Effector memory CD4-positive, alpha-beta T cell (primary cell): Measurements from ENCODE around the gene ZNF148.

Source experiments
- DNase-seq, 3 donors: peaks; one replicate each; pipeline ENCODE4 v3.0.0-alpha.2; 2020
- H3K27ac ChIP-seq: 2 replicates; pipeline ENCODE4 v1.7.0; 2013; ENCODE audit warnings: mild to moderate bottlenecking, low read length, moderate library complexity; ENCODE audit not compliant: insufficient read depth, poor library complexity, severe bottlenecking
- H3K27me3 ChIP-seq: replicated peaks from 2 replicates; pipeline ENCODE4 v1.7.0; 2013; ENCODE audit warnings: mild to moderate bottlenecking, low read length; ENCODE audit not compliant: insufficient read depth, control insufficient read depth, poor library complexity, severe bottlenecking
- H3K36me3 ChIP-seq: 2 replicates; pipeline ENCODE4 v1.7.0; 2013; ENCODE audit warnings: mild to moderate bottlenecking, low read length, moderate library complexity; ENCODE audit not compliant: control insufficient read depth, insufficient read depth
- H3K4me1 ChIP-seq: 2 replicates; pipeline ENCODE4 v1.7.0; 2013; ENCODE audit warnings: low read length, mild to moderate bottlenecking; ENCODE audit not compliant: control insufficient read depth, insufficient read depth, poor library complexity, severe bottlenecking
- H3K4me3 ChIP-seq: 2 replicates; pipeline ENCODE4 v1.7.0; 2013; ENCODE audit warnings: low read length, low read depth, mild to moderate bottlenecking; ENCODE audit not compliant: insufficient read depth, poor library complexity, severe bottlenecking
- H3K9me3 ChIP-seq: 2 replicates; pipeline ENCODE4 v1.7.0; 2013; ENCODE audit warnings: mild to moderate bottlenecking, low read length, moderate library complexity; ENCODE audit not compliant: control insufficient read depth

The ZNF148 gene

GRCh38 chr3:125378762-125379161, 3.6 kb upstream of the ZNF148 start:
- Histone ChIP-seq H3K27ac (no peak overlapping the region), H3K27me3 (no peaks in the 10 kb centered on the region), H3K4me1 (peaks cover 13% of the 10 kb centered on the region), H3K4me3 (no peak overlapping the region), H3K36me3 (no peaks in the 10 kb centered on the region), H3K9me3 (no peaks in the 10 kb centered on the region)
- DNase-seq: no peak

- DNase-seq: no peak
- peak overlapping the region; percentile 91 for H3K27ac ChIP-seq
- H3K9me3 ChIP-seq: no peaks in the 10 kb centered on the region
Measured at GRCh38 chr3:125375950-125376679, 990 bp upstream of the ZNF148 start.

GRCh38 chr3:125374501-125374995, 577 bp downstream of the ZNF148 start:
- H3K9me3 ChIP-seq: no peaks in the 10 kb centered on the region
- peak overlapping the region; percentile 86 for H3K4me3 ChIP-seq
- H3K27ac ChIP-seq: peak overlapping the region; percentile 91
- DNase-seq: peak in 2 of 3 donors; percentile 9 to 23
- H3K36me3 ChIP-seq: no peaks in the 10 kb centered on the region
- peaks cover 20% of the 10 kb centered on the region for H3K4me1 ChIP-seq
- H3K27me3 ChIP-seq: no peaks in the 10 kb centered on the region

More at GRCh38 chr3:125375950-125376679, 990 bp upstream of the ZNF148 start:
- no peaks in the 10 kb centered on the region for H3K27me3 ChIP-seq
- no peaks in the 10 kb centered on the region for H3K36me3 ChIP-seq
- H3K4me3 ChIP-seq: peak overlapping the region; percentile 86
- H3K4me1 ChIP-seq: peaks cover 20% of the 10 kb centered on the region

- Histone ChIP-seq H3K36me3 (no peaks in the 10 kb centered on the region), H3K27me3 (no peaks in the 10 kb centered on the region), H3K4me1 (no peaks in the 10 kb centered on the region), H3K4me3 (no peak overlapping the region), H3K9me3 (no peaks in the 10 kb centered on the region), H3K27ac (no peak overlapping the region)
- DNase-seq: no peak
Measured at GRCh38 chr3:125367403-125368230, 7.5 kb downstream of the ZNF148 start.

GRCh38 chr3:125366132-125366531, 9.0 kb downstream of the ZNF148 start:
- Histone ChIP-seq H3K9me3 (no peaks in the 10 kb centered on the region), H3K36me3 (no peaks in the 10 kb centered on the region), H3K4me3 (no peak overlapping the region), H3K27me3 (no peaks in the 10 kb centered on the region), H3K4me1 (no peaks in the 10 kb centered on the region), H3K27ac (no peak overlapping the region)
- no peak for DNase-seq

GRCh38 chr3:125359700-125360099, 15.4 kb downstream of the ZNF148 start:
- no peaks in the 10 kb centered on the region for H3K9me3 ChIP-seq
- peaks cover 4% of the 10 kb centered on the region for H3K4me1 ChIP-seq
- H3K36me3 ChIP-seq: no peaks in the 10 kb centered on the region
- no peak overlapping the region for H3K4me3 ChIP-seq
- H3K27ac ChIP-seq: no peak overlapping the region
- H3K27me3 ChIP-seq: no peaks in the 10 kb centered on the region
- DNase-seq: no peak

GRCh38 chr3:125358923-125359322, 16.2 kb downstream of the ZNF148 start:
- Histone ChIP-seq H3K4me3 (no peak overlapping the region), H3K9me3 (no peaks in the 10 kb centered on the region), H3K27me3 (no peaks in the 10 kb centered on the region), H3K27ac (no peak overlapping the region), H3K36me3 (no peaks in the 10 kb centered on the region), H3K4me1 (peaks cover 4% of the 10 kb centered on the region)
- no peak for DNase-seq

- Histone ChIP-seq H3K27ac (no peak overlapping the region), H3K9me3 (no peaks in the 10 kb centered on the region), H3K4me3 (peak overlapping the region; percentile 68), H3K4me1 (peaks cover 4% of the 10 kb centered on the region), H3K36me3 (no peaks in the 10 kb centered on the region), H3K27me3 (no peaks in the 10 kb centered on the region)
- DNase-seq: no peak
Measured at GRCh38 chr3:125357837-125358236, 17.3 kb downstream of the ZNF148 start.

GRCh38 chr3:125357032-125357658, 18.0 kb downstream of the ZNF148 start:
- Histone ChIP-seq H3K27ac (peak overlapping the region; percentile 32), H3K4me1 (peaks cover 4% of the 10 kb centered on the region), H3K4me3 (peak overlapping the region; percentile 68), H3K9me3 (no peaks in the 10 kb centered on the region), H3K36me3 (no peaks in the 10 kb centered on the region), H3K27me3 (no peaks in the 10 kb centered on the region)
- DNase-seq: peak in 2 of 3 donors; percentile 12 to 17
